D721Med (cell line): ENCODE results near the gene CRYBB2.

Experiments used
- DNase-seq: peaks from one replicate; pipeline ENCODE4 v3.0.0; 2011; ENCODE audit warnings: low spot score; ENCODE audit not compliant: insufficient read length
- FAIRE-seq: peaks from 2 replicates; lab custom pipeline; 2011; peaks lifted over from hg19 to GRCh38; lab: Jason Lieb, UNC
- CTCF ChIP-seq: IDR thresholded peaks from 2 replicates; pipeline ENCODE4 v1.5.1; 2012; ENCODE audit warnings: mild to moderate bottlenecking, control low read depth; ENCODE audit not compliant: insufficient read depth; ENCODE audit errors: missing control alignments

The CRYBB2 gene

GRCh38 chr22:25208328-25208727 is 11.1 kb upstream of the CRYBB2 start:
- FAIRE-seq (no peak), DNase-seq (no peak)
- TF ChIP-seq CTCF: no peak

GRCh38 chr22:25208743-25209505 is 10.5 kb upstream of the CRYBB2 start:
- FAIRE-seq (no peak), DNase-seq (no peak)
- TF ChIP-seq CTCF: no peak

- no peak for DNase-seq
- no peak for FAIRE-seq
- TF ChIP-seq CTCF: no peak
Measured at GRCh38 chr22:25210793-25211192, 8.6 kb upstream of the CRYBB2 start.

- TF ChIP-seq CTCF: no peak
- FAIRE-seq: no peak
- no peak for DNase-seq
Measured at GRCh38 chr22:25212337-25212736, 7.1 kb upstream of the CRYBB2 start.

GRCh38 chr22:25213221-25213620 is 6.2 kb upstream of the CRYBB2 start:
- DNase-seq (no peak), FAIRE-seq (no peak)
- no peak for TF ChIP-seq CTCF

GRCh38 chr22:25216230-25216629 is 3.2 kb upstream of the CRYBB2 start:
- TF ChIP-seq CTCF: no peak
- no peak for FAIRE-seq
- no peak for DNase-seq

- DNase-seq: no peak
- TF ChIP-seq CTCF: no peak
- FAIRE-seq: no peak
Measured at GRCh38 chr22:25219948-25220442, 556 bp downstream of the CRYBB2 start.
